ENCODE data around the gene MEI1. TPM values are rescaled to one million over a fixed set of nuclear protein-coding genes. Genes with fewer than 3 reads are reported as not detected.

MEI1 gene
- total and polyA plus RNA-seq, 4 donors = 0.33 to 1.3 (median 0.72) TPM

GRCh38 chr22:41781507-41781906 is 82.2 kb downstream of the MEI1 start:
- 65% methylated on average over 1 of the region's 1 CpG for WGBS
- H3K27ac ChIP-seq (ENCODE audit: low read depth in 1 of 2, low read length in 2 of 2) = peak overlapping the region in 1 of 2 donors; percentile 31
- no peaks in the 10 kb centered on the region for H3K36me3 ChIP-seq (ENCODE audit: control insufficient read depth in 4 of 4, insufficient read depth in 3 of 4, low read depth in 1 of 4, low read length in 3 of 4)
- no peak overlapping the region for H3K4me3 ChIP-seq (ENCODE audit: low read depth in 1 of 3, low read length in 3 of 3)
- no peak for DNase-seq (ENCODE audit: low spot score)
- H3K4me1 ChIP-seq (ENCODE audit: control insufficient read depth in 4 of 4, insufficient read depth in 4 of 4, low read length in 3 of 4) = no peaks in the 10 kb centered on the region
- no peaks in the 10 kb centered on the region for H3K9me3 ChIP-seq (ENCODE audit: control insufficient read depth in 4 of 4, low read length in 3 of 4)
- H3K27me3 ChIP-seq (ENCODE audit: control insufficient read depth in 4 of 4, insufficient read depth in 4 of 4, low read length in 3 of 4) = no peaks in the 10 kb centered on the region
- H3K9ac ChIP-seq (ENCODE audit: low read depth in 1 of 2, low read length in 2 of 2) = peak overlapping the region in 1 of 2 donors; percentile 59
- TF ChIP-seq ATF3 (IDR thresholded peaks at IDR 0.05) (no peak), MAX (IDR thresholded peaks at IDR 0.05) (no peak), YY1 (IDR thresholded peaks at IDR 0.05) (no peak), EGR1 (IDR thresholded peaks at IDR 0.05; ENCODE audit: low read depth in 2 of 2) (no peak), FOXA1 (IDR thresholded peaks at IDR 0.05) (no peak), RAD21 (IDR thresholded peaks at IDR 0.05) (no peak), ZBTB33 (IDR thresholded peaks at IDR 0.05) (no peak), TAF1 (conservative IDR thresholded peaks at IDR 0.05) (no peak), FOXA2 (IDR thresholded peaks at IDR 0.05) (no peak), CTCF (IDR thresholded peaks at IDR 0.05; ENCODE audit: low read depth, low read length, missing input control) (no peak)

GRCh38 chr22:41782316-41782715 is 83.0 kb downstream of the MEI1 start:
- no peaks in the 10 kb centered on the region for H3K36me3 ChIP-seq (ENCODE audit: control insufficient read depth in 4 of 4, insufficient read depth in 3 of 4, low read depth in 1 of 4, low read length in 3 of 4)
- H3K4me3 ChIP-seq (ENCODE audit: low read depth in 1 of 3, low read length in 3 of 3) = no peak overlapping the region
- no peak for DNase-seq (ENCODE audit: low spot score)
- no peaks in the 10 kb centered on the region for H3K27me3 ChIP-seq (ENCODE audit: control insufficient read depth in 4 of 4, insufficient read depth in 4 of 4, low read length in 3 of 4)
- no peaks in the 10 kb centered on the region for H3K9me3 ChIP-seq (ENCODE audit: control insufficient read depth in 4 of 4, low read length in 3 of 4)
- TF ChIP-seq EGR1 (IDR thresholded peaks at IDR 0.05; ENCODE audit: low read depth in 2 of 2) = no peak
- no peak for TF ChIP-seq SP1 (IDR thresholded peaks at IDR 0.05)
- TF ChIP-seq HNF4G (IDR thresholded peaks at IDR 0.05) = no peak
- TF ChIP-seq FOXA2 (IDR thresholded peaks at IDR 0.05) = no peak
- 90% methylated on average over 6 of the region's 6 CpGs for WGBS
- H3K4me1 ChIP-seq (ENCODE audit: control insufficient read depth in 4 of 4, insufficient read depth in 4 of 4, low read length in 3 of 4) = no peaks in the 10 kb centered on the region
- no peak overlapping the region for H3K9ac ChIP-seq (ENCODE audit: low read depth in 1 of 2, low read length in 2 of 2)
- no peak overlapping the region for H3K27ac ChIP-seq (ENCODE audit: low read depth in 1 of 2, low read length in 2 of 2)

- H3K27me3 ChIP-seq (ENCODE audit: control insufficient read depth in 4 of 4, insufficient read depth in 4 of 4, low read length in 3 of 4) = no peaks in the 10 kb centered on the region
- H3K4me3 ChIP-seq (ENCODE audit: low read depth in 1 of 3, low read length in 3 of 3) = no peak overlapping the region
- 90% methylated on average over 2 of the region's 2 CpGs for WGBS
- no peaks in the 10 kb centered on the region for H3K9me3 ChIP-seq (ENCODE audit: control insufficient read depth in 4 of 4, low read length in 3 of 4)
- no peak overlapping the region for H3K9ac ChIP-seq (ENCODE audit: low read depth in 1 of 2, low read length in 2 of 2)
- H3K36me3 ChIP-seq (ENCODE audit: control insufficient read depth in 4 of 4, insufficient read depth in 3 of 4, low read depth in 1 of 4, low read length in 3 of 4) = no peaks in the 10 kb centered on the region
- no peak for TF ChIP-seq EGR1 (IDR thresholded peaks at IDR 0.05; ENCODE audit: low read depth in 2 of 2)
- no peak for TF ChIP-seq FOXA2 (IDR thresholded peaks at IDR 0.05)
- TF ChIP-seq RAD21 (IDR thresholded peaks at IDR 0.05) = no peak
- TF ChIP-seq MAX (IDR thresholded peaks at IDR 0.05) = no peak
- no peak for TF ChIP-seq JUND (IDR thresholded peaks at IDR 0.05)
- no peak for TF ChIP-seq RXRA (IDR thresholded peaks at IDR 0.05)
- no peak for TF ChIP-seq SP1 (IDR thresholded peaks at IDR 0.05)
- no peak for TF ChIP-seq REST (IDR thresholded peaks at IDR 0.05)
- TF ChIP-seq GABPA (IDR thresholded peaks at IDR 0.05 in 1 of 2, conservative IDR thresholded peaks at IDR 0.05 in 1 of 2) = no peak
- no peaks in the 10 kb centered on the region for H3K4me1 ChIP-seq (ENCODE audit: control insufficient read depth in 4 of 4, insufficient read depth in 4 of 4, low read length in 3 of 4)
- no peak overlapping the region for H3K27ac ChIP-seq (ENCODE audit: low read depth in 1 of 2, low read length in 2 of 2)
- no peak for DNase-seq (ENCODE audit: low spot score)
These were observed 83.4 kb downstream of the MEI1 start for GRCh38 chr22:41782751-41783150.

Measured in liver (tissue), 9 donors.